ENCODE results near the gene ZNF77. TPM values are rescaled to one million over a fixed set of nuclear protein-coding genes. Genes with fewer than 3 reads are reported as not detected.
"Not testable (repeated sequence)": the region's sequence is repeated elsewhere in the genome, so short reads cannot be mapped to it uniquely, and the experiment has no call there.

The ZNF77 gene
- 4.2 TPM for polyA plus RNA-seq (2013, experiment 1 of 2)
- 4.4 TPM for polyA plus RNA-seq (2013, experiment 2 of 2)

GRCh38 chr19:2944775-2945574 lies at the start of gene ZNF77:
TSS of gene ZNF77 (minus strand) at chr19:2944971. CDS start at chr19:2944840, 131 bp downstream.
- Histone ChIP-seq H3K4me3 (ENCODE audit: low read length) (peak within 1 kb of the TSS; percentile 66), H3K9me3 (ENCODE audit: insufficient read depth, low read depth, low read length) (no peaks in the 10 kb centered on the region), H3K27me3 (ENCODE audit: insufficient read depth, low read length) (no peaks in the 10 kb centered on the region), H3K4me1 (ENCODE audit: insufficient read depth, low read length) (no peaks in the 10 kb centered on the region), H3K9ac (ENCODE audit: low read depth, low read length) (peak within 1 kb of the TSS; percentile 52), H3K36me3 (ENCODE audit: insufficient read depth, low read length) (no peaks in the 10 kb centered on the region), H3K27ac (ENCODE audit: low read depth, low read length) (peak within 1 kb of the TSS; percentile 72; the same call in 1 of the 2 replicates)
- WGBS, result 3% methylated on average over 74 of the region's 74 CpGs

DNA sequence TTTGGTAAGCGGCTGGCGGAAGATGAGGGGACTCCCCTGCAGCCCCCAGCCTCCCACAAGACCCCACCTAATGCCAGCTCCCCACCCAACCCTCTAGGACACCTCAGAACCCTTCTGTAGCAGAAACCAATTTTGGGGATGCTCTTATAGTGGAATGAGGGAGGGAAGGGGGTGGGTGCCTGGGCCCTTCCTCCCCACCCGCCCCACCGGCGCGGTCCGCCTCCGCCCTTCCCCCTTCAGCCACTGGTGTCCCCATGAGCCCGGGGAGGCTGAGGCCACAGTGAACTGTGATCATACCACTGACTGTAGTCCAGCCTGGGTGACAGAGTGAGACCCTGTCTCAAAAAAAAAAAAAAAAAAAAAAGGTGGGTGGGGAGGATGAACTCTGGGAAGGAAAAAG lies 48.8 kb upstream of the ZNF77 start:
- H3K9me3 ChIP-seq (ENCODE audit: insufficient read depth, low read depth, low read length), result no peaks in the 10 kb centered on the region
- H3K27ac ChIP-seq (ENCODE audit: low read depth, low read length), result no peak overlapping the region
- no peaks in the 10 kb centered on the region for H3K36me3 ChIP-seq (ENCODE audit: insufficient read depth, low read length)
- H3K9ac ChIP-seq (ENCODE audit: low read depth, low read length), result no peak overlapping the region
- H3K4me1 ChIP-seq (ENCODE audit: insufficient read depth, low read length), result no peaks in the 10 kb centered on the region
- peaks cover 3% of the 10 kb centered on the region; the same call in 1 of the 2 replicates for H3K27me3 ChIP-seq (ENCODE audit: insufficient read depth, low read length)
- 81% methylated on average over 9 of the region's 9 CpGs for WGBS
- H3K4me3 ChIP-seq (ENCODE audit: low read length), result no peak overlapping the region

DNA sequence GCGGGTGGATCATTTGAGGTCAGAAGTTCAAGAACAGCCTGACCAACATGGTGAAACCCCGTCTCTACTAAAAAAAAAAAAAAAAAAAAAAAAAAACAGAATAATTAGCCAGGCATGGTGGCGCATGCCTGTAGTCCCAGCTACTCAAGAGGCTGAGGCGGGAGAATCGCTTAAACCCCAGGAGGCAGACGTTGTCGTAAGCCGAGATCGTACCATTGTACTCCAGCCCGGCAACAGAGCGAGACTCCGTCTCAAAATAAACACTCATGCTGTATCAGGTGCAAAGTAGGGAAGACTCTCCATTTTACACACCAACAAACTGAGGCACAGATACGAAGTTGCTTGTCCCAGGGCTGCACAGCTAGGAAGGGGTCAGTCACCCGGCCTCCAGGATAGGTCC lies 48.2 kb upstream of the ZNF77 start:
- Histone ChIP-seq H3K27ac (ENCODE audit: low read depth, low read length) (no peak overlapping the region), H3K36me3 (ENCODE audit: insufficient read depth, low read length) (no peaks in the 10 kb centered on the region), H3K4me1 (ENCODE audit: insufficient read depth, low read length) (peaks cover under 1% of the 10 kb centered on the region; the same call in 1 of the 2 replicates), H3K9me3 (ENCODE audit: insufficient read depth, low read depth, low read length) (no peaks in the 10 kb centered on the region), H3K9ac (ENCODE audit: low read depth, low read length) (no peak overlapping the region), H3K4me3 (ENCODE audit: low read length) (no peak overlapping the region), H3K27me3 (ENCODE audit: insufficient read depth, low read length) (peaks cover 8% of the 10 kb centered on the region)
- 72% methylated on average over 13 of the region's 14 CpGs for WGBS

DNA sequence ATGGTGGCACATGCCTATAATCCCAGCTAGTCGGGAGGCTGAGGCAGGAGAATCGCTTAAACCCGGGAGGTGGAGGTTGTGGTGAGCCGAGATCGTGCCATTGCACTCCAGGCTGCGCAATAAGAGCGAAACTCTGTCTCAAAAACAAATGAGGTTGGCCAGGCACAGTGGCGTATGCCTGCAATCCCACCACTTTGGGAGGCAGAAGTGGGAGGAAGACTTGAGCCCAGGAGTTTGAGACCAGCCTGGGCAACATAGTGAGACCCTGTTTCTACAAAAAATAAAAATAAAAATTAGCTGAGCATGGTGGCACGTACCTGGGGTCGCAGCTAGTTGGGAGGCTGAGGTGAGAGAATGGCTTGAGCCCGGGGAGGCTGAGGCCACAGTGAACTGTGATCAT lies 47.6 kb upstream of the ZNF77 start:
- not testable (repeated sequence) for H3K4me3 ChIP-seq (ENCODE audit: low read length); H3K4me1 ChIP-seq (ENCODE audit: insufficient read depth, low read length); H3K36me3 ChIP-seq (ENCODE audit: insufficient read depth, low read length); H3K27ac ChIP-seq (ENCODE audit: low read depth, low read length); H3K9me3 ChIP-seq (ENCODE audit: insufficient read depth, low read depth, low read length); H3K9ac ChIP-seq (ENCODE audit: low read depth, low read length)
- WGBS, result 94% methylated on average over 11 of the region's 11 CpGs
- H3K27me3 ChIP-seq (ENCODE audit: insufficient read depth, low read length), result peaks cover 11% of the 10 kb centered on the region

- Histone ChIP-seq H3K27me3 (ENCODE audit: insufficient read depth, low read length) (peaks cover 35% of the 10 kb centered on the region), H3K9ac (ENCODE audit: low read depth, low read length) (no peak overlapping the region), H3K27ac (ENCODE audit: low read depth, low read length) (no peak overlapping the region), H3K4me1 (ENCODE audit: insufficient read depth, low read length) (peaks cover 16% of the 10 kb centered on the region), H3K9me3 (ENCODE audit: insufficient read depth, low read depth, low read length) (no peaks in the 10 kb centered on the region), H3K36me3 (ENCODE audit: insufficient read depth, low read length) (no peaks in the 10 kb centered on the region), H3K4me3 (ENCODE audit: low read length) (no peak overlapping the region)
- WGBS, result 88% methylated on average over 15 of the region's 15 CpGs
These were observed 44.6 kb upstream of the ZNF77 start for GRCh38 chr19:2989236-2989946.

DNA sequence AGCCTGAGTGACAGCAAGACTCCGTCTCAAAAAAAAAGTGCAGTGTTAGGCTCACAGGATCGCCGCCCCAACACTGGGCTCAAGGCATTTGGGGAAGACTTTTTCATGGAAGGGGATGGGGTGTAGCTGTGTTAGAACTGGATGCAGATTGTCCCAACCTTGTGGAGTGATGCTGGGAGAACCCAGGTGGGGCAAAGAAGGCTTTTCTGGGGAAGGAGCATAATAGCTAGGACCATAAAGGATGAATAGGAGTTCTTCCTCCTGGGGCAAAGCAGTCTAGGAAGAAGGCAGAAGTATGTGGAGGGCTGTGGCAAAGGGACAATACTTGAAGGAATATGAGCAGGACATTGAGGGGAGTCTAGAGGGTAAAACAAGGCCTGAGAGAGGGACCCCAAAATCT lies 43.8 kb upstream of the ZNF77 start:
- Histone ChIP-seq H3K36me3 (ENCODE audit: insufficient read depth, low read length) (no peaks in the 10 kb centered on the region), H3K9ac (ENCODE audit: low read depth, low read length) (no peak overlapping the region), H3K27ac (ENCODE audit: low read depth, low read length) (no peak overlapping the region), H3K4me1 (ENCODE audit: insufficient read depth, low read length) (peaks cover 16% of the 10 kb centered on the region), H3K4me3 (ENCODE audit: low read length) (no peak overlapping the region), H3K9me3 (ENCODE audit: insufficient read depth, low read depth, low read length) (no peaks in the 10 kb centered on the region), H3K27me3 (ENCODE audit: insufficient read depth, low read length) (peaks cover 38% of the 10 kb centered on the region)
- WGBS, result 85% methylated on average over 3 of the region's 3 CpGs

DNA sequence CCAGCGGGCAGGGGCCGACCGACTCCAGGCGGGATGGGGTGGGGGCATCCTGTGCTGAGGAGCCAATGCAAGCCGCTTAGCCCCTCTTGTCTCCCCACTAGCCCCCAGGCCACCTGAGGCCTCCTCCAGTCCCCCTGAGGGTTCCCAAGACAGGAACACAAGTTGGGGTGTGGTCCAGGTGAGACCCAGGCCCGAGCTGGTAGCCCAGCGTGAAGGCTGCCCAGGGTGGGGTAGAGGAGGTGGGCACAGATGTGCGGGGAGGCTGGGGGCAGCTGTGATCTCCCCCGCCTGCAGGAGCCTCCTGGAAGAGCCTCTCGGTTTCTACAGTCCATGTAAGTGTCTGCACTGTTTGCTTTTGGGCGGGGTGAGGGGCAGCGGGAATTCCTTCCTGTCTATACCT lies 43.0 kb upstream of the ZNF77 start:
- Histone ChIP-seq H3K36me3 (ENCODE audit: insufficient read depth, low read length) (no peaks in the 10 kb centered on the region), H3K4me3 (ENCODE audit: low read length) (no peak overlapping the region), H3K27ac (ENCODE audit: low read depth, low read length) (no peak overlapping the region), H3K4me1 (ENCODE audit: insufficient read depth, low read length) (peaks cover 22% of the 10 kb centered on the region), H3K27me3 (ENCODE audit: insufficient read depth, low read length) (peaks cover 46% of the 10 kb centered on the region), H3K9ac (ENCODE audit: low read depth, low read length) (no peak overlapping the region), H3K9me3 (ENCODE audit: insufficient read depth, low read depth, low read length) (no peaks in the 10 kb centered on the region)
- WGBS, result 72% methylated on average over 10 of the region's 12 CpGs

DNA sequence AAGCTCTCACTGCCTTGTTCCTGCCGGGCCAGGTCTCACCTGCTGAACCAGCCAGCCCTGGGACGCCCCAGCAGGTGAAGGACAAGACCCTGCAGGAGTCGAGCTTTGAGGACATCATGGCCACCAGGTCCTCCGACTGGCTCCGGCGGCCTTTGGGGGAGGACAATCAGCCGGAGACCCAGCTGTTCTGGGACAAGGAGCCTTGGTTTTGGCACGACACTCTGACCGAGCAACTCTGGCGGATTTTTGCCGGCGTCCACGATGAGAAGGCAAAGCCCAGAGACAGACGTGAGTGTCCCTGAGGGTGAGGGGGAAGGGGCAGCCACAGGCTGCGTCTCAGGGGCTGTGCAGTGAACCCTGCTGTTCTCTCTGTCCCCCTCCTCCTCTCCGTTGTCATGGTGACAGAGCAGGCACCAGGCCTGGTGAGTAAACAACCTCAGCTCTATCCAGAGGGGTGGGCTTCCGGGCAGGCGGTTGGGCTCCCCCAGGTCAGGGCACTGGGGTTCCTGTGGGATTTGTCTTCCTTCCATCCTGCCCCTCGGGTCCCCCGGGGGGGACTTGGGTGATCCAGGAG lies 42.3 kb upstream of the ZNF77 start:
- peaks cover 52% of the 10 kb centered on the region for H3K27me3 ChIP-seq (ENCODE audit: insufficient read depth, low read length)
- H3K9ac ChIP-seq (ENCODE audit: low read depth, low read length), result peak overlapping the region; percentile 9; the same call in 1 of the 2 replicates
- 14% methylated on average over 20 of the region's 20 CpGs for WGBS
- no peaks in the 10 kb centered on the region for H3K36me3 ChIP-seq (ENCODE audit: insufficient read depth, low read length)
- peak overlapping the region; percentile 22; the same call in 1 of the 2 replicates for H3K4me3 ChIP-seq (ENCODE audit: low read length)
- peaks cover 26% of the 10 kb centered on the region for H3K4me1 ChIP-seq (ENCODE audit: insufficient read depth, low read length)
- H3K9me3 ChIP-seq (ENCODE audit: insufficient read depth, low read depth, low read length), result no peaks in the 10 kb centered on the region
- peak overlapping the region; percentile 18; the same call in 1 of the 2 replicates for H3K27ac ChIP-seq (ENCODE audit: low read depth, low read length)

GRCh38 chr19:2984215-2984528 lies 39.4 kb upstream of the ZNF77 start:
- H3K27me3 ChIP-seq (ENCODE audit: insufficient read depth, low read length), result peaks cover 70% of the 10 kb centered on the region
- WGBS, result under 1% methylated on average over 14 of the region's 14 CpGs
- H3K27ac ChIP-seq (ENCODE audit: low read depth, low read length), result peak overlapping the region; percentile 52; the same call in 1 of the 2 replicates
- no peak overlapping the region for H3K9ac ChIP-seq (ENCODE audit: low read depth, low read length)
- H3K9me3 ChIP-seq (ENCODE audit: insufficient read depth, low read depth, low read length), result no peaks in the 10 kb centered on the region
- H3K4me1 ChIP-seq (ENCODE audit: insufficient read depth, low read length), result peaks cover 26% of the 10 kb centered on the region
- no peak overlapping the region for H3K4me3 ChIP-seq (ENCODE audit: low read length)
- H3K36me3 ChIP-seq (ENCODE audit: insufficient read depth, low read length), result no peaks in the 10 kb centered on the region

- Histone ChIP-seq H3K9ac (ENCODE audit: low read depth, low read length) (no peak overlapping the region), H3K36me3 (ENCODE audit: insufficient read depth, low read length) (no peaks in the 10 kb centered on the region), H3K4me1 (ENCODE audit: insufficient read depth, low read length) (peaks cover 26% of the 10 kb centered on the region), H3K4me3 (ENCODE audit: low read length) (no peak overlapping the region), H3K27me3 (ENCODE audit: insufficient read depth, low read length) (peaks cover 70% of the 10 kb centered on the region), H3K27ac (ENCODE audit: low read depth, low read length) (peak overlapping the region; percentile 52; the same call in 1 of the 2 replicates), H3K9me3 (ENCODE audit: insufficient read depth, low read depth, low read length) (no peaks in the 10 kb centered on the region)
- WGBS, result 4% methylated on average over 24 of the region's 24 CpGs
These were observed 38.8 kb upstream of the ZNF77 start for GRCh38 chr19:2983351-2984214.

Data from HUES64 (cell line).